Endothelial cell of umbilical vein (primary cell): Measurements from ENCODE around the gene CCDC187.

Experiments
- CTCF ChIP-seq, 2 donors: IDR thresholded peaks; 1 replicate in 1 of 2; 2 replicates in 1 of 2; pipeline ENCODE4 v1.5.1; 2011; ENCODE audit warnings: low read length in 2 of 2, mild to moderate bottlenecking in 2 of 2, moderate library complexity in 2 of 2, control low read depth in 1 of 2, inconsistent platforms in 1 of 2, low read depth in 1 of 2; ENCODE audit not compliant: insufficient read depth in 1 of 2; ENCODE audit errors: extremely low read depth in 1 of 2
- EZH2 ChIP-seq: IDR thresholded peaks from 2 replicates; pipeline ENCODE4 v1.6.1; 2012; ENCODE audit warnings: borderline replicate concordance, low read depth, mild to moderate bottlenecking, moderate library complexity, low read length, inconsistent platforms; ENCODE audit not compliant: severe bottlenecking
- GATA2 ChIP-seq: IDR thresholded peaks from 2 replicates; pipeline ENCODE4 v1.7.0; 2011; ENCODE audit warnings: low read depth, mild to moderate bottlenecking, moderate library complexity, mixed read lengths, low read length; ENCODE audit not compliant: insufficient read length, insufficient read depth
- JUN ChIP-seq: IDR thresholded peaks from 2 replicates; pipeline ENCODE4 v1.6.1; 2011; ENCODE audit warnings: borderline replicate concordance, low read depth; ENCODE audit not compliant: insufficient read length, insufficient read depth
- MAX ChIP-seq: IDR thresholded peaks from 2 replicates; pipeline ENCODE4 v1.6.1; 2011; ENCODE audit not compliant: insufficient read depth, insufficient read length
- MYC ChIP-seq: IDR thresholded peaks from one replicate; pipeline ENCODE4 v1.6.1; 2011; ENCODE audit warnings: mild to moderate bottlenecking, low read depth, low read length
- POLR2A ChIP-seq: IDR thresholded peaks from 2 replicates; pipeline ENCODE4 v1.6.1; 2012; ENCODE audit warnings: low read depth, mild to moderate bottlenecking, control low read depth, low read length
- POLR2AphosphoS5 ChIP-seq: IDR thresholded peaks from 2 replicates; pipeline ENCODE4 v1.6.1; 2012; ENCODE audit warnings: low read depth, mild to moderate bottlenecking, control low read depth, low read length, moderate library complexity; ENCODE audit not compliant: insufficient read depth

GRCh38 chr9:136231478-136232297, 72.2 kb downstream of the CCDC187 start:
- TF ChIP-seq JUN (no peak), CTCF (IDR thresholded peaks at IDR 0.05; ENCODE audit: extremely low read depth in 1 of 2, insufficient read depth in 1 of 2, low read depth in 1 of 2, low read length in 2 of 2) (no peak), POLR2AphosphoS5 (no peak), GATA2 (no peak), MYC (no peak), MAX (no peak), EZH2 (no peak), POLR2A (no peak)
